ENCODE data around the gene PLET1.
"Not testable (repeated sequence)": the region's sequence is repeated elsewhere in the genome, so short reads cannot be mapped to it uniquely, and the experiment has no call there.

The PLET1 gene

DNA sequence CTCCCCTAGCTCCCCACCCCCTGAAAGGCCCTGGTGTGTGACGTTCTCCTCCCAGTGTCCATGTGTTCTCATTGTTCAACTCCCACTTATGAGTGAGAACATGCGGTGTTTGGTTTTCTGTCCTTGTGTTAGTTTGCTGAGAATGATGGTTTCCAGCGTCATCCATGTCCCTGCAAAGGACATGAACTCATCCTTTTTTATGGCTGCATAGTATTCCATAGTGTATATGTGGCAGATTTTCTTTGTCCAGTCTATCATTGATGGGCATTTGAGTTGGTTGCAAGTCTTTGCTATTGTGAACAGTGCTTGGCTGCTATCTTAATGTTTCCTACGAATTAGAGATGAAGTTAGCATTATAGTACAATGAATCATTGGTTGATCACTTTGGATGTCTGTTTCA is 61.6 kb downstream of the PLET1 start:
- H3K4me3 Mint-ChIP-seq; H3K4me1 Mint-ChIP-seq (ENCODE audit: low read depth); intact Hi-C loops (cut with micrococcal nuclease): not testable (repeated sequence)

More for the DNA sequence above, 61.6 kb downstream of the PLET1 start:
- H3K27ac Mint-ChIP-seq; H3K27me3 Mint-ChIP-seq; H3K36me3 Mint-ChIP-seq (ENCODE audit: low read depth); H3K9me3 Mint-ChIP-seq: not testable (repeated sequence)

Data from dendritic cell treated with granulocyte-macrophage colony-stimulating factor and Interleukin-4, amounts not matched to agents 40 ng/mL and 50 ng/mL, for 4 days (primary cell).